Islet precursor cell (in vitro differentiated cells): ENCODE results near the gene GPR26.
A peak's percentile ranks its signal among the peaks of the same experiment; 100 is the strongest.

ENCODE experiments used
- DNase-seq: peaks from one replicate; pipeline ENCODE4 v3.0.0-alpha.2; 2018

The GPR26 gene

DNA sequence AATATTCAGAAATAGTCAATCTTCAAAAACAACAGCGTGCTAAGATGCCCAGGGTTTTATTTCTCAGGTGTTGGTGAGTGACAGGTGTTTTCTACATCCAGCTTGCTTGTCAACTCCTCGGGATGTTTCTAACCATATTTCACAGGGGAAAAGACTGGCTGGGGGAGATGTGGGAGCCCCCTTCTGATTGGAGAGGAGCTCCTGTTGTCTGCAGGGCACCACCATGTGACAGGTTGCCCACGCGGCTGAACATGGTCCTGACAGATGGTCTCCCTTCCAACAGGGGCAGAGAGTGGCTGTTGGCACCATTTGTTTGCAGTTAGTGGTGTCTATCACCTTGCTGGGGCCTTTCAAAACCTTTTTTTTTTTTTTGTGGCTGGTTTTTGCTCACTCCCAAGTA is 16.5 kb upstream of the GPR26 start:
- peak; percentile 26 for DNase-seq

DNA sequence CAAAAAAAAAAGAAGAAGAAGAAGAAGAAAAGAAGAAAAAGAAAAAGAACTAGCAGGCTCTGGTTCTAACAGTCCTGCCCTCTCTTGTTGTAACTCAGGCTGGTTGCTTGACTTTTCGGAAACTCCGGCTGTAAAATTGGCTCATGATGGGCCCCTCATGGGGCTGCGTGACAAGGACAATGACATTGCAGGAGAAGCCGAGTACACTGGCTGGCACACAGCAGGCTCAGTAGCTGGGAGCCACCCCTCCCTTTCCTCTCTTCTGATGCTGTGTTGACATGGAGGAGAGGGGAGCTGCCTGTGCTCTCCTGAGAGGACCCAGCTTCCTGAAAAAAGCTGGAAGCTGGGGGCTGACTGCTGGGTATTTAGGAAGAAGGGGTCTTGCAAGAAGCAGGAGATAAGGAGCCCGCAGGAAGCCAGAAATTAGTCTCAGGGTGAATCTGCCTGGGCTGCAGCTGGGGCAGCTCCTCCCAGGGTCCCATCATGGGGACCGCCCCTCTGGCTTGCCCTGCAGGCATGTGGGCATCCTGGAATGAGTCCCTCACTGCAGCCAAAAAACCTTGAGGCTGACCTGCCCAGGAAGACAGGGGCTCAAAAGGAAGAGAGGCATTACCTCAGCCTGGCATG is 14.6 kb upstream of the GPR26 start:
- peak; percentile 36 for DNase-seq

DNA sequence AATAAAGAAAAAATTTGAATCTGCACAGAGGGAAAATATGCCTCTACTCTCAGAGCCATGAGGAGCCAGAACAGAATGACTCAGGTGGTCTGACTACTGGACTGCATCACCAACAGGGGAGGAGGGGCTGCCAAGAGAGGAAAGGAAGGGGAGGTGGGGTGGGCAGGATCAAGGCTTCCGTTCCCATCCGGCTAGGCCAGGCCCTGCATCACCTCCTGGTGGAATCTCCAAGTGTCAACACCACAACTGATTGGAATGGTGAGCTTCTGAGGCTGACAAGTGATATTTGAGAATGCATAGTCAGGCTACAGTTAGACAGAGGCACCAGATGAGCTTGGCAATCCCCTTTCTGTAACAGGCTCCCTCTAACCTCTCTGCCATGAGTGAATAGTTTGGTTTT is 10.4 kb upstream of the GPR26 start:
- DNase-seq, result peak; percentile 91

DNA sequence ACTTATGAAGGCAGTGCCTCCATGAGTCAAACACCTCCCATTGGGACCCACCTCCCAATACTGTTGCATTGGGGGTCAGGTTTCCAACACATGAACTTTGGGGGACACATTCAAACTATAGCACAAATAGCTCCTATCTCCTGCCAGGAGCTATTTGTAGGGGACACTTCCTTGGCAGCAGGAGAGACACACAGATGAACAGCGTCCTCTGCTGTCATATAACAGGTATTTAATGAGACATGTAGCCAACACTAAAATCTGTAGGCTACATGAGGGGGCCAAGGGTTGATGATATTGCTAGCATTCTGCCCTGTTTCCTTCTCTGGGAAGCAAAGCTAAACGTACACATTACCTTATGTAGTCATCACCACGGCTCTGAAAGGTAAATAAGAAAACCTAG is 2.6 kb upstream of the GPR26 start:
- DNase-seq, result no peak

DNA sequence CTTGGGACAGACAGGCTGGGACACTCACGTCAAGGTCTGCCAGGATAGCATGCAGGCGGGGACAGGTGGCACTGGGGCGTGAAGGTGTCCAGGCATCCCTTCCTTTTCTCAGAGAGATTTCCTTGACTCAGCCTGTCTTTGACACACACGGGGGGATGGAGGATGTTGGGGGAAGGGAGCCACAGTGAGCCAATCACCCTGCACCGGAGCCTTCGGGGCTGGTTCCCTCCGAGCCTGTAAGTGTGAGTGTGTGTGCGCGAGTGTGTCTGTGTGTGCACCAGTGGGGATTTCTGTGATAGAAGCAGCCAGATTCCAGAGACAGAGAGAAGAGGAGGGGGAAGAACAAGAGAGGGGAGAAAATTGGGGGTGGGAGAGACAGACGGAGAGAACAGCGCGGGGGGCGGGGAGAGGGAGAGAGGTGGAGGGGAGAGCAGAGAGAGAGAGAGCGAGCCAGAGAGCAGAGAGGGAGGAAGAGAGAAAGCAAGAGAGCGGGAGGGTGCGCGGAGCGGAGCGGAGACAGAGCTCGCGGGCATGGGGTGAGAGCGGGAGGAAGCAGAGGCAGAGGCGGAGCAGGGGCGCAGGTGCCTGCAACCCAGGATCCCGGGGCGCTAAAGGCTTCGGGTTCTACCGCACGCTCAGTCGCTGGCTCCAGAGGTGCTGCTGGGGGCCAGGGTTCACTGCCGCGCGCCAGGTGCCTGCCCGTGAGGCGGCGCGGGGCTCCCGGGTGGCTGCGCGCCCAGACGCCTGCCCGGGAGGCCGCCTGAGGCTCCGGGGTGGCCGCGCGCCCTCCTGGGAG is 466 bp upstream of the GPR26 start:
- DNase-seq, result no peak

DNA sequence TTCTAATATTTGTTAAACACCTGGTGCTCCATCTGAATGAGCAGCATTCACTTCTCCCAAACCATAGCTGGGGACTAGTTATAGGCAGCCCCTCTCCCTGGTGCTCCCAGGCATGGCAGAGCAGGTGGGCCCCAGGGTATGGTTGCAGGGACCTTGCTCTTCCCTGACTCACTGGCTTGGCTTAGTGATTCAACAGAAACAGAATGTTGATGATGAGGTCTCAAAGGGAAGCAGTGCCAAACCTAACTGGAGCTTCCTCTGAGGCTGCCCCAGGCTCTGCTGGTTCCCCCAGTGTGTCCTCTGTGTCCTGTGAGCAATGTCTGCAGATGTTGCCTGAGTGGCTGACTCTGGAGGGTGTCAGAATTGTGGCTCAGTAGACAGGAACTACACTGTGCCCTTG is 3.7 kb downstream of the GPR26 start:
- DNase-seq, result peak; percentile 59

DNA sequence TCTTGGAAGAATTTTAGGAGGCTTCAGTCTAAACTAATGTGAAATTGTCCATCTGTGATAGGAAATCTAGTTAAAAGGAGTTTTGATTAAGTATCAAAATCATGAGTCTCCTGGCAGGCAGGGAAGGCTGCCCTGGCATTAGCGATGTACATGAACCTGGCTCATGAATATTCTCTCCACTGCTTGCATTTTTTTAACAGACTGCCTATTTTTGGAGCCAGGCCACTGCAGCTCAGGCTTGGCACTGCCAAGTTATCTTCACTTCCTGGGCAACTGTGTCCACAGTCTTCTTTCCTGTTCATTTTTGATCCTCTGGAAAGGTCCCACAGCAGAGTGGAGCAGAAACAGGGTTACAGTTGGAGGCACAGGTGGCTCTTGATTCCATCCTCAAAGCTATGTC is 7.0 kb downstream of the GPR26 start:
- DNase-seq, result no peak

DNA sequence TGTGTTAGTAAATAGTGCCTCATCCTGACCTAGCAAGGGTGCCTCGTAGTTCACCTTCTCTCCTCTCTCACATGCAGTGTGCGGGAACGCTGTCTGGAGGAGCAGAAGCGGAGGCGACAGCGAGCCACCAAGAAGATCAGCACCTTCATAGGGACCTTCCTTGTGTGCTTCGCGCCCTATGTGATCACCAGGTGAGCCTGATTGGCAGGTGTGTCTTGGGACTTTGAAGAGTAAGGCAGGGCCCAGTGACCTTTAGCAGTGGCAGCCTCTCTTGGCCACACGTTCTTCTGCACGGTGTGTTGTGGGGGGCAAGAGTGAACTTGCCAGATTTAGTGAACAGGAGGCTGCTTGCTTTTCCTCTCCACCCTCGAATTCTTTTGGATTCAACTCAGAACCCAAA is 8.6 kb downstream of the GPR26 start:
- DNase-seq, result no peak

DNA sequence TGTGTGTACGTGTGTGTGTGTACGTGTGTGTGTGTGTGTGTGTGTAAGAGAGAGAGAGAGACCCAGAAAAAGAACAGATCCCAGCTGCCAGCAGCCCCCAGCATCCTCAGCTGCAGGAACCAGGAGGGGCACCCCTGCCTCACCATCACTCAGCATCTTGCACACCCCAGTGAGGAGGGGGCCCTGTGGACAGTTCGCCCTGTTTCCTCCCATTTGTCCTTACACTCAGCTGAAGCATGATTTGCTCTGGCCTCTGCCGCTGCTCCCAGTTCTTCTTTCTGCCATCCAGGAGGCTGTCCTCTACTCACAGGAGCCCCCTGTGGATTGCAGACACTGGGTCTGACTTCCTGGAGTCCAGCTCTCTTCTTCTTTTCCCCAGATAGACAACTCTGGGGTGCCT is 9.7 kb downstream of the GPR26 start:
- no peak for DNase-seq

DNA sequence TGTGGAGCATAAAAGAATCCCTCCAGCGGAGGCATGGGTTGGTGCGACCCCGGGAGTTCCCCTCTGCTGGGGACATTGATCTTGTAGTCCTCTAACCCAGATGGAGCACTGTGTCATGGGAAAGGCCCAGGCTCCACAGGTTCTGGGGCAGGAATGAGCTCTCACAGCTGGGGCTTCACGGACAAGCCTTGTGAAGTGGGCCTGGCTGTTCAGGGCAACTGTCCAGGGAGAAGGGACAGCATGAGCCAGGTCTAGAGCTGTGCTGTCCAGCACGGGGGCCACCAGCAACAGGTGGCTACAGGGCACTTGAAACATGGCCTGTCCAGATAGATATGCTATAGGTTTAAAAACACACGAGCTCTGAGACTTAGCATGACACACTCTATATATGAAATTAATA is 11.4 kb downstream of the GPR26 start:
- DNase-seq, result no peak

DNA sequence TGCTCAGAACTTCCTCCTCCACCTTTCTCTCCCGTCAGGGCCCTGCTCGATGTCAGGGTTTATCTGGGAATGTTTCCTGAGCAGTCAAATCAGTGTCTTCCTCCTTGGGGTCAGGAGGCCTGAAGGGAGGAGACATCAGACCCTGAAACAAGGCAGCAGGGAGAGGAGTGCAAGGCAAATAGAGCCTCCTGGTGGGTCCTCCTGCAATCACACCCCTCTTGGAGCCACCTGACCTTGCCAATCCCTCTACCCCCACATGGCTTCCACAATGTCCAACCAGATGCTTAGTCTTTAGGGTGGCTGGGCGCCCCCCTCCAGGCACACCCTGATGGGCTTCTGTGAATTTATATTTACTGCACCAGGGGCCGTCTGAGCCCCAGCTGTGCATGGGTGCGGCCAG is 12.2 kb downstream of the GPR26 start:
- no peak for DNase-seq

DNA sequence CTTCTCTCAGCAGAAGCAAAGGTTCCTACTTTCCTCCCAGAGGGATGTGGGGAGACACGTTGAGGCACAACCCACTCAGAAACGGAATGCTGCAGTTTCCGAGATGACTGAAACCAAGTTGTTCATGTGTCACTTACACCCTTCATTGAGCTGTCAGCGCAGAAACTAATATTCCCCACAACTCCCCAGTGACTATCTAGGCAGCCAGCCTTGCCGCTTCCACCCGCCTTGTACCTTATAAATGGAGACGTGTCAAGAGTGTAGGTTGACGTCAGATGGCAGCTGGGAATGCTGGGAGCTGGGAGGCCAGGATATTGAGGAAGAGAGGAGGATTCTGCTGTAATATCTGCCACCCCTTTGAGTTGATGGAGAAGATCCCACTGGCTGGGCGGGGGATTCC is 15.1 kb downstream of the GPR26 start:
- DNase-seq, result no peak

DNA sequence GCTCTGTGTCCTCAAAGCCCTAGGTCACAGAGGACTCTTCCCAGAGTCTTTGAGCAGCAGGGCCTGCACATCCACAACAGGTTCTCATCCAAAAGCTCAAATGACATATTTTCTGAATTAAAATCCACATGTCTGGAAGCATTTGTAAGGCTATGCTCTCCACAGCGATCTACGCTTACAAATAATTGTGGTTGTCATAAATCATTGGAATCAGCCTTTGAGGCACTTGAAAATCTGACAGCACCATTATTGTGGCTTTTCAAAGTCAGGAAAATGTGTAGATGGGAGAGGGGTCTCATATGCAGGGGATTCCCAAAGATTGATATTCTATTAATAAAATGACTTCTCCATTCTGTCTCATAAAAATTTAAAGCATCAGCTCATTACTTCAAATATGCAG is 16.3 kb downstream of the GPR26 start:
- no peak for DNase-seq

DNA sequence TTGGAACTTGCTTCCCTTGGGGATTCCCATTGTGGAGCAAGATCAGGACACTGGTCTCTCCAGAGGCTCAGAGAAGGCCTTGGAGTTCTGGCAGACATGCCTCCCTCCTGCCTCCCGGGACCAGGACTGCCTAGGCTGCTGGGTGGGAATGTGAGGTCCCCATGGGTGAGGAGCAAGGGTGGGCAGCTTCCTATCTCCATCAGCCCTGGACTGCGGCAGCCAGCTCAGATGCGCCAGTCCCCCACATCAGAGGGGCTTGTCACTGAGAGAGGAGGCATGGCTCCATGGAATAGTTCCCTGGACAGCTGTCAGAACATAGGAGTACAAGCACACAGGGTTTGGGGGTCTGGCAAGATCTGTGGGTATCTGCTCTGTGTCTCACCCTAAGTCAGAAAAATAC is 17.3 kb downstream of the GPR26 start:
- no peak for DNase-seq

DNA sequence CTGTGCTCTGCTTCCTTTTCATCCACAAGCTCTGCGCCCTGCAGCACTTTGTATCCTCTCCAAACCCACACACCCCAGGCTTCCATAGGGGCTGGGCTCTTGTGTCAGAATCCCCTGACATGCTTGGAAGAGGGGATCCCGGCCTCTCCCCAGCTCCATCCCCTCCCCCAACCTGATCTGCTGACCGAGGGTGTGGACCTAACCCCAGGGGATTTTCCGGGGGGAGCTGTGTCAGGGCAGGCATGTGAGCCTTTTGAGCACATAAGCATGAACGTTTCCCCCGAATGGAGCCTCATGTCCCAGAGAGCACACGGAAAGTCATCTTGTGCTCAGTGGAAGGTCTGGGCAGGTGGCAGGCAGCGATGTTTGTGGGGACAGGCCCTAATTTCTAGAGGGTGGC is 17.7 kb downstream of the GPR26 start:
- DNase-seq, result no peak

DNA sequence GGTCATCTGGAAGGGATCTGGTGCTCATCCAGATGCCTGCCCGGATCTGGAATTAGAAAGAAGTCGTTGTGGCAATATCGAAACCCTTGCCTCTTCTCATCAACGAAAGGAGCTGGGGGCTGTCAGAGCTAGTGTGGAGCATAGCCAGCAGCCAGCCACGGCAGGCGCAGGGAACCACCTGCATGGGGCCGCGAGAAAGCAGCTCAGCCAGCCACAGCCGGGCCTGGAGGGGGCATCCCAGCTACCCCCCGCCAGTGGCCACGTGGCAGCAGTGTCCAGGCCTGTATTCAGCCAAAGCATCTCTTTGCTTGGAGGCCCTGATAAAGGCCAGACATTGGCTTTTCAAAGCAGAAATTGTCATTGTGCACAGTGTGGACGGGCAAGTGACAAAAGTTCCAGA is 19.1 kb downstream of the GPR26 start:
- no peak for DNase-seq

DNA sequence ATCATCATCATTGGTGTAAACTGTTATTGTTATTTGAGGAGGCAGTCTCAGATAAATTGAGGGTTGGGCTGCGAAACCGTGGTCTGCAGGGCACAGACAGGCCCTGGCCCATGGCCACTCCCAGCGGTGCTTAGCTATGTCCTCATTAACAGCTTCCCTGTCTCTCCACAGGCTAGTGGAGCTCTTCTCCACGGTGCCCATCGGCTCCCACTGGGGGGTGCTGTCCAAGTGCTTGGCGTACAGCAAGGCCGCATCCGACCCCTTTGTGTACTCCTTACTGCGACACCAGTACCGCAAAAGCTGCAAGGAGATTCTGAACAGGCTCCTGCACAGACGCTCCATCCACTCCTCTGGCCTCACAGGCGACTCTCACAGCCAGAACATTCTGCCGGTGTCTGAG is 21.6 kb downstream of the GPR26 start:
- peak; percentile 81 for DNase-seq

DNA sequence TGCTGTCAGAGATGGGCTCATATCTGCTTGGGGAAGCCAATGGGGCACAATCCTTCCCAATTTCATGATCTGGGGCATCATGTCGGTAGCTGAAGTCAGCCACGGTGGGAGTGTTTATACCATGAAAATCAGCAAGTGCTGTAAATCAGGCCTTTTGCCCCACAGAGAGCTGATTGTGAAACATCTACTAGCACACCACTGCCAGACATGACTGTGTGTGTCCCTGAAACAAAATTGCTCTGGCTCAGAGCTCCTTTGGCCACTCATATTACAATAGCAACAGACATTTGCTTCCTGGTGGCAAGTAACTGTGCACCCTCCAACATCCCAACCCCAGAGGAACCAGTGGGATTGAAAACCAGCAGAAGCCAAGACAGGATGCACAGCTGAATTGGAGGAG is 23.7 kb downstream of the GPR26 start:
- peak; percentile 29 for DNase-seq

DNA sequence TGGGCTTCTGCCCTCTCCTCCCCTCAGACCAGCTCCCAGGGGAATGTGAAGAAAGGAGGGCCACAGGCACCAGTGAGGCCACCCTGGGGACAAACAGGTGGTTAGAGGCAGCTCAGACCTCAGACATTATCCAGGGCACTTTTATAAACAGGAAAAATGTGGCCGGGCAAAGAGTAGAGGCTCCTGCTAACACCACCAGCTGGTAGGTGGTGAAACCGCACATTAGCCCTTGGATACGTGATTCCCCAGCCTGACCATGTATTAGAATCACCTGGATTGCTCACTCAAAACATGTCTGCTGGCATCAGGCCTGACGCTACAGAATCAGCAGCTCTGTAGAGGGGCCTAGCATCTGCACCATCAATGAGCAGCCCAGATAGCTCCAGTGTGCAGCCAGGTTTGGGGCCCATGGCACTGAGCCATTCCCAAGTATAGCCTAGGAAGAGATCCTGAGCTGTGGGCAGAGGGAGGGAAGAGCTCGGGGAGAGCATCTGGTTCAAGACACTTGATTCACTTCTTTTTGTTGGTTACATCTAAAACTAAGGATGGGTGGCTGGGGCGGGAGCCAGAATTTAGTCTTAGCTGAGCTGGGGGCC is 37.1 kb downstream of the GPR26 start:
- peak; percentile 42 for DNase-seq

DNA sequence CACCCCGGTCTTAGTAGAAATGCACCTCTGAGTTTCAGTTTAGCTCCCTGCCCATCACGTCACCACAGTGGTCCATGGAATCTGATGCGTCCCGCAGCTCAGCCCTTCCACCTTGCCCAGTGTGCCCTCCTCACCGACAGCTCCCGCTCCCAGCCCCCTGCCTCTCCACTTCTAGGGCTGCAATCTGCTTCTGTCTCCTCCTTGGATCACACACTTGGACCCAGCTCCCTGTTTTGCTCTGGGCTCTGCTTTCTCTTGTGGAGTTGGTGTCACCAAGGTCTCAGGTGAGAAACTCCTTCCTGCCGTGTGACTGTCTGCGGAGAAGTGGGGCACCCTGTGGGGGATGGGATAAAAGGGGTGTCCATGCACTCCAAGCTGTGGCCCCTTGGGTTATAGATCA is 37.9 kb downstream of the GPR26 start:
- DNase-seq, result peak; percentile 43

DNA sequence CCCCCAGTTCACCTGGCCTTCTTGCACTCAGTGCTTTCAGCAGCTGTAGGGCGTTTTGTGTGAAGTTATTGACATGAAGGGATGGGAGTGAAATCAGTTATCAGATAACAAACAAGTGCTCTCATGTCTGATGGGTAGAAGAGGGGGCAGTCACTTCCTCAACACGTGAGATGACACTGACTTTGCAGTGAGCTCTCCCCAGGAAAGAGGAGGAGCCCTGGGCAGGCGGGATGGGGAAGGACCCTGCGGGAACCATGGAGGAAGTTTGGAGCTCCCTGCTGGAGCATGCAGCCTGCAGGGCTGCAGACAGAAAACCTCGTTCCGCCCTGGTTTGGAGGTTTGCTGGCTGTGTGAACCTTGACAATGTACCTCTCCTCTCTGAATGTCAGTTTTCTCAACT is 38.7 kb downstream of the GPR26 start:
- DNase-seq, result peak; percentile 53

DNA sequence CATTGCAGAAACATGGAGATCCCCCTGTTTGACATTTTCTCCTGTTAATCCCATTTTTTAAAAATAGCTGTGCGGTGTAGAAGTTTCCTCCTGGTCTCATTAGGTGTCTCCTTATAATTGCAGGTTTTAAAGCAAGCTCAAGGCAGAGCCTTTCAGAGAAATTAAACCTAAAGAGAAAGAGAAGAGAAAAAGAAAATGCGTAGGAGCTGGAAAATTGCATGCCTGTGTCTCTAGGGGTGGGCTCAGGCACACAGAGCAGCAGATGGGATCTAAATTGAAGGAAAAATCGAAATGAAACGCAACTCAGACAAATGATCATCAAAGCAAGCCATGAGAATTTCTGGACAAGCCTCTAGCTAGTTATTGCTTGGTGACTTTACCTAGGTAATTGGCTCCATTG is 40.1 kb downstream of the GPR26 start:
- DNase-seq, result no peak

DNA sequence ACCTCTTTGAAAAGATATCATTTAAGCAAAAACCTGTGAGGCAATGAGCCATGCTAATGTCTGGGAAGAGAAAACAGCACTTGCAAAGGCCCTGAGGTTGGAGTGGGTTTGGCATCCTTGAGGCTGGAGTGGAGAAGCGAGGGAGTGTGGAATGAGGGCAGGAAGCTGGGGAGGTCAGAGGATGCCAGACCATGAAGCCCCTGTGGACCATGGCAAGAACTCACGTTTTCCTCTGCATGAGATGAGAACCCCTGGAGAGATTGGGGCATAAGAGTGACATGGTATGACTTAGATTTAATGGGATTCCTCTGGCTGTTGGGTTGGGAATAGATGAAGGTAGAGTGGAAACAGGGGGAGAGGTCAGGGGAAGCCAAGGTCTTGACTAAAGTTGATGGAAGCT is 49.4 kb downstream of the GPR26 start:
- peak; percentile 24 for DNase-seq

DNA sequence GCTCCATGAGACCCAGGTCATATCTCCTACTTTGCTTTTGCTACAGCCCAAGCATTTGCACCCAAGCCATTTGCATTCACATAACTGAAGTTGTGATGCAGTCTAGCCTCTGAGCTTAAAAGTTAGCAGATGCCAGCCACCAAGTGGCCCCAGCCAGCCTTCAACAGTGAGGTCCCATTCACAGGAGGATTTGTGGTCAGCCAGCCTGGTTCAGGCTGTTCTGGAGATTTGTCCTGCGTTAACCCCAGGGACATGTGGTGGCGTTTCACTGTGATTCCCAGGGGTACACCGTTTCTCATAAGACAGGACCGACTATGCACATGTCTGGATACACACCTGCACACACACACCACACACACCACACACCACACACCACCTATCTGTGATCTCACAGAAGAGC is 51.2 kb downstream of the GPR26 start:
- peak; percentile 31 for DNase-seq
